A549 (cell line): ENCODE data around the gene KPNA6. TPM values are rescaled to one million over a fixed set of nuclear protein-coding genes. Genes with fewer than 3 reads are reported as not detected.

Source experiments
- ATAC-seq, 2 experiments: fragments of 200-7000 bp in 1 of 2; fragments of >200 bp in 1 of 2; cut with Nextera tagmentation in 1 of 2; cut with Tn5 transposase in 1 of 2; 3 replicates each; pipeline versions ENCODE4 v1.8.0 to v1.9.1; 2018 to 2020; ENCODE audit warnings: mild to moderate bottlenecking in 1 of 2, moderate library complexity in 1 of 2
- CTCF ChIA-PET: fragments of 300-600 bp; sonication (Branson Sonifier 250); formaldehyde crosslinking; extraction: SDS; loops from one replicate; lab custom pipeline; 2021; ENCODE audit warnings: antibody characterized with exemption, inconsistent platforms; lab: Yijun Ruan, JAX
- POLR2A ChIA-PET: fragments of 350-600 bp; formaldehyde crosslinking; extraction: SDS; loops from one replicate; lab custom pipeline; 2021; ENCODE audit warnings: antibody characterized with exemption, inconsistent platforms; lab: Yijun Ruan, JAX
- DNase-seq, 2 experiments: peaks; one replicate each; pipeline versions ENCODE4 v3.0.0 to v3.0.0-alpha.2; 2011 to 2016; ENCODE audit warnings: low read depth in 1 of 2, low spot score in 1 of 2
- FAIRE-seq: peaks from 2 replicates; lab custom pipeline; 2011; peaks lifted over from hg19 to GRCh38; lab: Jason Lieb, UNC
- H3K27ac ChIP-seq, 2 experiments: fragments of >200 bp; sonication (Bioruptor Twin); formaldehyde crosslinking; 3 replicates each; pipeline ENCODE4 v1.5.1; 2016 to 2017
- H3K4me1 ChIP-seq: fragments of >200 bp; sonication (Bioruptor Twin); formaldehyde crosslinking; 3 replicates; pipeline ENCODE4 v1.6.1; 2016
- H3K4me2 ChIP-seq: fragments of >200 bp; sonication (Bioruptor Twin); formaldehyde crosslinking; 3 replicates; pipeline ENCODE4 v1.6.1; 2016
- H3K4me3 ChIP-seq: fragments of >200 bp; sonication (Bioruptor Twin); formaldehyde crosslinking; 3 replicates; pipeline ENCODE4 v1.5.1; 2016
- H3K9me3 ChIP-seq: fragments of >200 bp; sonication (Bioruptor Twin); formaldehyde crosslinking; 3 replicates; pipeline ENCODE4 v1.6.1; 2016
- ATOH8 ChIP-seq: fragments of 250-450 bp; sonication (Bioruptor Pico); IDR thresholded peaks from 2 replicates; pipeline ENCODE4 v1.5.0; 2020; ENCODE audit warnings: low read depth, mild to moderate bottlenecking, moderate library complexity
- BCL3 ChIP-seq: fragments of >200 bp; sonication (Bioruptor Twin); formaldehyde crosslinking; IDR thresholded peaks from 3 replicates; pipeline ENCODE4 v1.6.1; 2016
- BHLHE40 ChIP-seq: IDR thresholded peaks from 2 replicates; pipeline ENCODE4 v1.6.1; 2012; ENCODE audit warnings: low read depth, low read length, inconsistent platforms
- CBX2 ChIP-seq: fragments of 200-600 bp; sonication (generic); IDR thresholded peaks from 2 replicates; pipeline ENCODE4 v1.6.1; 2016; ENCODE audit warnings: low read depth, mild to moderate bottlenecking, borderline replicate concordance
- EHMT2 ChIP-seq: fragments of 200-600 bp; sonication (generic); IDR thresholded peaks from 2 replicates; pipeline ENCODE4 v1.6.1; 2016; ENCODE audit warnings: antibody characterized with exemption, low read depth, mild to moderate bottlenecking, moderate library complexity
- ELK1 ChIP-seq: fragments of 150-350 bp; IDR thresholded peaks from 2 replicates; pipeline ENCODE4 v1.6.1; 2014; ENCODE audit warnings: low read depth, mild to moderate bottlenecking, low read length
- ESRRA ChIP-seq: fragments of 150-350 bp; IDR thresholded peaks from 2 replicates; pipeline ENCODE4 v1.6.1; 2014; ENCODE audit warnings: mild to moderate bottlenecking, low read length, borderline replicate concordance
- HES2 ChIP-seq: fragments of >200 bp; sonication (Bioruptor Twin); formaldehyde crosslinking; IDR thresholded peaks from 2 replicates; pipeline ENCODE4 v1.6.1; 2016
- HOXB13 ChIP-seq: fragments of 250-450 bp; sonication (Bioruptor Pico); IDR thresholded peaks from 2 replicates; pipeline ENCODE4 v1.5.0; 2020; ENCODE audit warnings: low read depth, mild to moderate bottlenecking, moderate library complexity
- JUN ChIP-seq, 2 experiments: fragments of >200 bp; sonication (Bioruptor Twin); formaldehyde crosslinking; IDR thresholded peaks; 2 replicates in 1 of 2; 3 replicates in 1 of 2; pipeline ENCODE4 v1.6.1; 2016 to 2017
- JUNB ChIP-seq: fragments of >200 bp; sonication (Bioruptor Twin); formaldehyde crosslinking; IDR thresholded peaks from 2 replicates; pipeline ENCODE4 v1.6.1; 2016
- MYC ChIP-seq: IDR thresholded peaks from 2 replicates; pipeline ENCODE4 v1.6.1; 2012; ENCODE audit warnings: mild to moderate bottlenecking, inconsistent platforms, low read length, improper control_type of control experiment, borderline replicate concordance
- NFE2L2 ChIP-seq: fragments of 150-350 bp; conservative IDR thresholded peaks from 2 replicates; pipeline ENCODE4 v1.6.1; 2014; ENCODE audit warnings: low read length
- NR3C1 ChIP-seq: fragments of >200 bp; sonication (Bioruptor Twin); formaldehyde crosslinking; IDR thresholded peaks from 3 replicates; pipeline ENCODE4 v1.6.1; 2017
- PHF8 ChIP-seq: fragments of 200-600 bp; sonication (generic); IDR thresholded peaks from 2 replicates; pipeline ENCODE4 v1.6.1; 2016; ENCODE audit warnings: low read depth, mild to moderate bottlenecking, antibody characterized with exemption, moderate library complexity, borderline replicate concordance
- REST ChIP-seq: fragments of 200-600 bp; sonication (generic); IDR thresholded peaks from 2 replicates; pipeline ENCODE4 v1.6.1; 2016; ENCODE audit warnings: antibody characterized with exemption, mild to moderate bottlenecking, moderate library complexity
- RFX5 ChIP-seq: fragments of 450-650 bp; IDR thresholded peaks from 2 replicates; pipeline ENCODE4 v1.7.1; 2014; ENCODE audit warnings: antibody characterized with exemption, mild to moderate bottlenecking, moderate library complexity
- RNF2 ChIP-seq: fragments of 200-600 bp; sonication (generic); IDR thresholded peaks from 2 replicates; pipeline ENCODE4 v1.6.1; 2016; ENCODE audit warnings: low read depth, mild to moderate bottlenecking, antibody characterized with exemption, moderate library complexity, borderline replicate concordance
- ZNF302 ChIP-seq: fragments of 250-450 bp; sonication (Bioruptor Pico); IDR thresholded peaks from 2 replicates; pipeline ENCODE4 v1.9.0; 2021; ENCODE audit warnings: inconsistent platforms, mild to moderate bottlenecking, moderate library complexity
- WGBS: methylation state at CpG from one replicate; pipeline ENCODE4 v1.1.6; 2017; ENCODE audit errors: missing lambda C conversion rate; 5-methylcytosine and 5-hydroxymethylcytosine counted together
- polyA plus RNA-seq, 4 experiments: library from polyadenylated mRNA; depleted of rRNA in 3 of 4; stranded (reverse); fragments of >200 nt; fragmentation: RNase III in 1 of 4; extraction: RNeasy Plus Mini Kit Qiagen cat#74134 plus additional on column Dnase treatment in 1 of 4; gene quantifications; 2 replicates in 3 of 4; 3 replicates in 1 of 4; pipeline ENCODE4 v1.2.3, GENCODE V29; 2011 to 2017

The KPNA6 gene
- polyA plus RNA-seq, 2 of the 4 experiments (the other 2 are of a cell fraction), result 15.9 to 24.3 TPM

GRCh38 chr1:32194984-32195383 is 87.1 kb downstream of the KPNA6 start:
- H3K9me3 ChIP-seq, result no peaks in the 10 kb centered on the region
- ChIA-PET POLR2A (interaction anchor here (0.7 kb wide), 1 partner anchor 16 kb away, joined by 3 read pairs; the partner anchor contains the start of gene TXLNA), CTCF (interaction anchor here (1.6 kb wide), 1 partner anchor 20 kb away, joined by 7 read pairs; no protein-coding TSS in a partner anchor)
- DNase-seq, result no peak
- H3K27ac ChIP-seq, result no peak overlapping the region
- no peak overlapping the region for H3K4me3 ChIP-seq
- H3K4me1 ChIP-seq, result 0 out of 3 replicates have a peak, but pooled peaks cover 4% of the 10 kb centered on the region
- FAIRE-seq, result no peak
- WGBS, result 100% methylated on average over 2 of the region's 6 CpGs
- no peak overlapping the region for H3K4me2 ChIP-seq
- TF ChIP-seq BCL3 (no peak), JUN (IDR thresholded peaks at IDR 0.05) (no peak), RFX5 (no peak), PHF8 (no peak), BHLHE40 (no peak), MYC (no peak), ELK1 (no peak), ZNF302 (no peak), NFE2L2 (no peak), RNF2 (no peak), REST (no peak), ATOH8 (no peak), NR3C1 (no peak), CBX2 (no peak), JUNB (no peak), HES2 (no peak), ESRRA (no peak)
- ATAC-seq, result no peak

GRCh38 chr1:32195531-32195930 is 87.7 kb downstream of the KPNA6 start:
- ATAC-seq (no peak), DNase-seq (no peak), FAIRE-seq (no peak)
- Histone ChIP-seq H3K4me2 (no peak overlapping the region), H3K9me3 (no peaks in the 10 kb centered on the region), H3K4me3 (no peak overlapping the region), H3K4me1 (0 out of 3 replicates have a peak, but pooled peaks cover 5% of the 10 kb centered on the region), H3K27ac (no peak overlapping the region)
- ChIA-PET CTCF (interaction anchor here (1.6 kb wide), 1 partner anchor 20 kb away, joined by 7 read pairs; no protein-coding TSS in a partner anchor), POLR2A (interaction anchor here (0.7 kb wide), 1 partner anchor 16 kb away, joined by 3 read pairs; the partner anchor contains the start of gene TXLNA)
- WGBS, result 89% methylated on average over 3 of the region's 3 CpGs
- TF ChIP-seq JUNB (no peak), HOXB13 (no peak), EHMT2 (no peak)
